ENCODE data around the gene FCHSD2. TPM values are rescaled to one million over a fixed set of nuclear protein-coding genes. Genes with fewer than 3 reads are reported as not detected.

Gene FCHSD2
- total and polyA plus RNA-seq, 2 of the 13 experiments (the other 11 are each of a cell fraction or from before 2014, with no cell fraction given), result 20.5 to 24.8 TPM

- peaks cover 10 to 60% of the 10 kb centered on the region in 2 experiments; a peak in 3 of 5 replicates for H3K27me3 ChIP-seq (ENCODE audit: control insufficient read depth in 1 of 2, insufficient read depth in 2 of 2, low read length in 2 of 2)
- FAIRE-seq, result no peak
- intact Hi-C loops (cut with micrococcal nuclease; ENCODE audit: unreplicated experiment) (no loop called here), in situ Hi-C loops (cut with HindIII; ENCODE audit: extremely low pct_ligation_motif_present, low pct_unique_long_range_greater_than_20kb) (no loop called here)
- DNase-seq (ENCODE audit: low spot score), result no peak
- no peak for ATAC-seq
- H3K4me1 ChIP-seq (ENCODE audit: insufficient read depth, low read length), result peaks cover 21% of the 10 kb centered on the region
- no peaks in the 10 kb centered on the region for H4K20me1 ChIP-seq (ENCODE audit: insufficient read depth, low read length)
- H3K4me3 ChIP-seq (replicated peaks in 1 of 3; ENCODE audit: insufficient read depth in 1 of 3, low read depth in 2 of 3, low read length in 3 of 3), result no peak overlapping the region
- ChIA-PET POLR2A (no interaction called here), CTCF (ENCODE audit: low intra/inter-chr PET ratio, low total read pairs) (no interaction called here)
- H3K9ac ChIP-seq (ENCODE audit: insufficient read depth, low read depth, low read length), result no peak overlapping the region
- no peak overlapping the region for H2AFZ ChIP-seq (ENCODE audit: low read length)
- H3K36me3 ChIP-seq (replicated peaks in 1 of 2; ENCODE audit: control insufficient read depth in 1 of 2, insufficient read depth in 2 of 2, low read length in 2 of 2), result no peaks in the 10 kb centered on the region
- no peak for TF ChIP-seq ATF7 (IDR thresholded peaks at IDR 0.05)
- no peak for TF ChIP-seq ATF7 (CRISPR knock-in tag; IDR thresholded peaks at IDR 0.05)
- TF ChIP-seq BRD4 (CRISPR knock-in tag; IDR thresholded peaks at IDR 0.05), result no peak
- no peak for TF ChIP-seq CSRNP1 (CRISPR knock-in tag; IDR thresholded peaks at IDR 0.05)
- TF ChIP-seq PCBP2 (optimal IDR thresholded peaks at IDR 0.05; ENCODE audit: low read depth, low read length, poor library complexity, severe bottlenecking), result no peak
- no peak for TF ChIP-seq TRIM22 (IDR thresholded peaks at IDR 0.05)
- no peak for TF ChIP-seq PLRG1 (conservative IDR thresholded peaks at IDR 0.05)
- TF ChIP-seq RELA (CRISPR knock-in tag; IDR thresholded peaks at IDR 0.05), result no peak
- TF ChIP-seq ELF1 (CRISPR knock-in tag; IDR thresholded peaks at IDR 0.05), result no peak
- no peak for TF ChIP-seq ZNF160 (CRISPR knock-in tag; IDR thresholded peaks at IDR 0.05)
- no peak for TF ChIP-seq HOXA3 (CRISPR knock-in tag; IDR thresholded peaks at IDR 0.05)
- no peak for TF ChIP-seq ZNF580 (CRISPR knock-in tag; IDR thresholded peaks at IDR 0.05; ENCODE audit: borderline replicate concordance, low read depth)
- no peak for TF ChIP-seq RNF2 (conservative IDR thresholded peaks at IDR 0.05; ENCODE audit: low read depth)
- TF ChIP-seq SAFB2 (CRISPR knock-in tag; IDR thresholded peaks at IDR 0.05; ENCODE audit: borderline replicate concordance, low read depth), result no peak
- TF ChIP-seq ETS1 (CRISPR knock-in tag; IDR thresholded peaks at IDR 0.05), result no peak
- no peak for TF ChIP-seq SCMH1 (CRISPR knock-in tag; IDR thresholded peaks at IDR 0.05; ENCODE audit: borderline replicate concordance)
- no peak for TF ChIP-seq RFXAP (CRISPR knock-in tag; IDR thresholded peaks at IDR 0.05; ENCODE audit: borderline replicate concordance)
- H3K4me2 ChIP-seq (ENCODE audit: low read depth, low read length), result no peak overlapping the region
- 13% methylated on average over 5 of the region's 6 CpGs for WGBS (ENCODE audit: low lambda C conversion rate)
- H3K27ac ChIP-seq (ENCODE audit: extremely low read length, insufficient read depth, low read length), result no peak overlapping the region
- no peaks in the 10 kb centered on the region for H3K9me3 ChIP-seq (ENCODE audit: low read length)
- H3K79me2 ChIP-seq (ENCODE audit: insufficient read depth, low read length), result no peaks in the 10 kb centered on the region
- no TSS peak for BruUV-seq (replicated peaks)
Observed at GRCh38 chr11:73191151-73191550, 49.0 kb upstream of the FCHSD2 start.
